HL-60 (cell line): ENCODE measurements around the gene PCNX2.
A peak's percentile ranks its signal among the peaks of the same experiment; 100 is the strongest.

Experiments used
- DNase-seq, 2 experiments: peaks; one replicate each; pipeline ENCODE4 v3.0.0-alpha.2; 2010 to 2020; ENCODE audit warnings: low read depth in 1 of 2, low spot score in 1 of 2
- H3K27ac ChIP-seq: fragments of 250-450 bp; sonication (Bioruptor Pico); replicated peaks from 2 replicates; pipeline ENCODE4 v1.5.1; 2020; ENCODE audit warnings: mild to moderate bottlenecking, moderate library complexity
- H3K27me3 ChIP-seq: fragments of 250-450 bp; sonication (Bioruptor Pico); 2 replicates; pipeline ENCODE4 v1.5.1; 2021; ENCODE audit warnings: mild to moderate bottlenecking, moderate library complexity; ENCODE audit not compliant: insufficient read depth, poor library complexity, severe bottlenecking
- H3K4me3 ChIP-seq: replicated peaks from 2 replicates; pipeline ENCODE4 v1.5.1; 2011; ENCODE audit warnings: mild to moderate bottlenecking, control low read depth, low read length; ENCODE audit not compliant: insufficient read depth
- GABPA ChIP-seq: IDR thresholded peaks from 2 replicates; pipeline ENCODE4 v1.6.1; 2012; ENCODE audit warnings: low read depth
- POLR2AphosphoS5 ChIP-seq: IDR thresholded peaks from 2 replicates; pipeline ENCODE4 v1.6.1; 2012; ENCODE audit warnings: low read depth
- SPI1 ChIP-seq: IDR thresholded peaks from 2 replicates; pipeline ENCODE4 v1.6.1; 2012; ENCODE audit warnings: low read depth, mild to moderate bottlenecking, borderline replicate concordance
- TF ChIP-seq, protein P1 (sequence below): IDR thresholded peaks from one replicate; pipeline ENCODE4 v1.5.1; 2011; ENCODE audit warnings: low read length, control low read depth, inconsistent platforms; ENCODE audit not compliant: insufficient read depth
- TF ChIP-seq, protein P2 (sequence below): IDR thresholded peaks from 2 replicates; pipeline ENCODE4 v1.6.1; 2012; ENCODE audit warnings: low read depth; ENCODE audit not compliant: insufficient replicate concordance

The PCNX2 gene

DNA sequence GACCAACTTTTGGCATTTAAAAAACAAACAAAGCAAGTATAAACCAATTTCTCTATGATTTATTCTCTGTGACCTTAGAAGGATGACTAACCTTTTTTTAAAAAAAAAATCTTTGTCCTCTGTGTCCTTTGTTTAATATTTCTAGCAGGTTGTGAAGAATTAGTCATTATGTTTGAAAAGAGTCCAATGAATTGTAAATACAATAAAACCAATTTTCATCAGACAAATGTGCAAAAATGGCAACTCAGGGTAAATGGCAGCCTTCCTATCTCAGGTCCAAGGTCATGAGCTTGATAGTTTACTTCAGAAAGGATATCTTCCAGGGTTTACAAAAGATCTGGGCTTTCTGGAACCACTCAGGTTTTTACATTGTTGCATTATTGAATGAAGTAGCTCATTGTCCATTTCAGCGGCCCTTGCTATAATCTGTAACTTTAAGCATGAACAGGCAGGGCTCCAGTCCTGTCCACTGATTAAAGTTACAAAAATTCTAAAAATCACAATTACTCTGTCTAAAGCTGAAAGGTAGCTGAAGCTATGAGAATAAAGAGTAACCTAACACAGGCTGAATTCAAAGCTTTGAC is 20.3 kb upstream of the PCNX2 start:
- TF ChIP-seq, protein P1, sequence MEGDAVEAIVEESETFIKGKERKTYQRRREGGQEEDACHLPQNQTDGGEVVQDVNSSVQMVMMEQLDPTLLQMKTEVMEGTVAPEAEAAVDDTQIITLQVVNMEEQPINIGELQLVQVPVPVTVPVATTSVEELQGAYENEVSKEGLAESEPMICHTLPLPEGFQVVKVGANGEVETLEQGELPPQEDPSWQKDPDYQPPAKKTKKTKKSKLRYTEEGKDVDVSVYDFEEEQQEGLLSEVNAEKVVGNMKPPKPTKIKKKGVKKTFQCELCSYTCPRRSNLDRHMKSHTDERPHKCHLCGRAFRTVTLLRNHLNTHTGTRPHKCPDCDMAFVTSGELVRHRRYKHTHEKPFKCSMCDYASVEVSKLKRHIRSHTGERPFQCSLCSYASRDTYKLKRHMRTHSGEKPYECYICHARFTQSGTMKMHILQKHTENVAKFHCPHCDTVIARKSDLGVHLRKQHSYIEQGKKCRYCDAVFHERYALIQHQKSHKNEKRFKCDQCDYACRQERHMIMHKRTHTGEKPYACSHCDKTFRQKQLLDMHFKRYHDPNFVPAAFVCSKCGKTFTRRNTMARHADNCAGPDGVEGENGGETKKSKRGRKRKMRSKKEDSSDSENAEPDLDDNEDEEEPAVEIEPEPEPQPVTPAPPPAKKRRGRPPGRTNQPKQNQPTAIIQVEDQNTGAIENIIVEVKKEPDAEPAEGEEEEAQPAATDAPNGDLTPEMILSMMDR: no peak
- TF ChIP-seq, protein P2, sequence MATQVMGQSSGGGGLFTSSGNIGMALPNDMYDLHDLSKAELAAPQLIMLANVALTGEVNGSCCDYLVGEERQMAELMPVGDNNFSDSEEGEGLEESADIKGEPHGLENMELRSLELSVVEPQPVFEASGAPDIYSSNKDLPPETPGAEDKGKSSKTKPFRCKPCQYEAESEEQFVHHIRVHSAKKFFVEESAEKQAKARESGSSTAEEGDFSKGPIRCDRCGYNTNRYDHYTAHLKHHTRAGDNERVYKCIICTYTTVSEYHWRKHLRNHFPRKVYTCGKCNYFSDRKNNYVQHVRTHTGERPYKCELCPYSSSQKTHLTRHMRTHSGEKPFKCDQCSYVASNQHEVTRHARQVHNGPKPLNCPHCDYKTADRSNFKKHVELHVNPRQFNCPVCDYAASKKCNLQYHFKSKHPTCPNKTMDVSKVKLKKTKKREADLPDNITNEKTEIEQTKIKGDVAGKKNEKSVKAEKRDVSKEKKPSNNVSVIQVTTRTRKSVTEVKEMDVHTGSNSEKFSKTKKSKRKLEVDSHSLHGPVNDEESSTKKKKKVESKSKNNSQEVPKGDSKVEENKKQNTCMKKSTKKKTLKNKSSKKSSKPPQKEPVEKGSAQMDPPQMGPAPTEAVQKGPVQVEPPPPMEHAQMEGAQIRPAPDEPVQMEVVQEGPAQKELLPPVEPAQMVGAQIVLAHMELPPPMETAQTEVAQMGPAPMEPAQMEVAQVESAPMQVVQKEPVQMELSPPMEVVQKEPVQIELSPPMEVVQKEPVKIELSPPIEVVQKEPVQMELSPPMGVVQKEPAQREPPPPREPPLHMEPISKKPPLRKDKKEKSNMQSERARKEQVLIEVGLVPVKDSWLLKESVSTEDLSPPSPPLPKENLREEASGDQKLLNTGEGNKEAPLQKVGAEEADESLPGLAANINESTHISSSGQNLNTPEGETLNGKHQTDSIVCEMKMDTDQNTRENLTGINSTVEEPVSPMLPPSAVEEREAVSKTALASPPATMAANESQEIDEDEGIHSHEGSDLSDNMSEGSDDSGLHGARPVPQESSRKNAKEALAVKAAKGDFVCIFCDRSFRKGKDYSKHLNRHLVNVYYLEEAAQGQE: no peak
- TF ChIP-seq SPI1: no peak
- TF ChIP-seq POLR2AphosphoS5: no peak
- TF ChIP-seq GABPA: no peak
- DNase-seq: no peak
- no peak overlapping the region for H3K4me3 ChIP-seq
- H3K27ac ChIP-seq: no peak overlapping the region
- peaks cover 8% of the 10 kb centered on the region for H3K27me3 ChIP-seq

DNA sequence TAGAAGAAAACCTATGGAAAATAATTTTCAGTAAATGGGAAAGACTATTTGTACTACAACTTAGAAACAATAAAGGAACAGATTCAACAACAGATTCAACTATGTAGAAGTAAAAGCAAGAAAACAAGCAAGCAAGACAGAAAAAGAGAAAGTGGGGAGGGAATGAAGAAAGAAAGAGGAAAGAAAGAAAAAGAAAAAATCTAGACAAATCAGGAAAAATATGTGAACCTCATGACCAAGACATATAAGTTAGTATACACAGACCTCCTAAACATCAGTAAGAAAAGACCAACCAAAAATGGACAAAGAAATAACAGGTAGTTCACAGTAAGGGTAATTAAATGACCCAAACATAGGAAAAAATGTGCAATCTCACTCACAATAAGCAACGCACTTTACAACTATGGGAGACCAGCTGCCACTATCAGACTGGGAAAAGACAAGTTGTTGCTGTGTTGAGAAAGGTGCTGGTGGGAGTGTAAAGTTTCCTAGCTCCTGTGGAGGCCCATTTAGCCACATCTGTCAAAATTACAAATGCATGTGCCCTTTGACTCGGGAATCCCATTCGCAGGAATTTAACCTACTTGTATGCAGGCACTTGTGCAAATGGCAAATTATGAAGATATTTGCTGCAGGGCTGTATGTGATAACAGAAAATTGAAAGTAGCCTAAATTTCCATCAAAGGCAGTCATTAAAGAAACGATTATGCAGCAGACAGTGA is 18.1 kb upstream of the PCNX2 start:
- peaks cover 8% of the 10 kb centered on the region for H3K27me3 ChIP-seq
- no peak for TF ChIP-seq SPI1
- no peak for TF ChIP-seq POLR2AphosphoS5
- TF ChIP-seq GABPA: no peak
- TF ChIP-seq, protein P2: no peak
- TF ChIP-seq, protein P1: no peak
- no peak for DNase-seq
- H3K27ac ChIP-seq: no peak overlapping the region
- no peak overlapping the region for H3K4me3 ChIP-seq

DNA sequence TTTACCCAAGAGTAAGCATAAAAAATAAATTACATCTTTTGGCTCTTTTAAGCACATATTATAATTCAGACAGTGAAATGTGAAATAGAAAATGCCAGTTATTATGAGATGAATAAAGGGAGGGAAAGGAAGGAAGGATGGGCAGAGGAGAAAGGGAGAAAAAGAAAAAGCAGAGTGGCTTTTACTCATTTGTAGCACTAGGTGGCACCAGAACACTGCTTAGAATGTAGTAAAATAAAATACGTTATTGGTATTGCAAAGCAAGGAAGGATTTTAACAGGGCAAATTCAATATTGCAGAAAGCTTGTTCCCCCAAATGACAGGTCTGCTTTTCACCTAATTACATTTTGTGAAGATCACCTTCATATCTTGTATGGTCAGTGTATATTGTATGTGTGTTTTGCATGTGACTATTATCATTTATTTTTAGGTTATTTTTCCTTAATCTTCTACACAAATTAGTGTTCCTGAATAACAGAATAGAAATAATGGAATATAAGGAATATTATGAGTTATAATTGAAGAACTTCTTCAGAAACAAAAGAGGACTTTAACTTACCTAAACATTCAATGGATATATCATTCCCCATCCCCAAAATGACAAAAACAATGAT is 9.1 kb upstream of the PCNX2 start:
- Histone ChIP-seq H3K27me3 (no peaks in the 10 kb centered on the region), H3K4me3 (no peak overlapping the region), H3K27ac (no peak overlapping the region)
- peak in 1 of 2 experiments; percentile 15 for DNase-seq
- TF ChIP-seq SPI1: no peak
- TF ChIP-seq, protein P1: peak; percentile 61
- TF ChIP-seq POLR2AphosphoS5: no peak
